K562 (cell line): ENCODE data around the gene SLC6A20. TPM values are rescaled to one million over a fixed set of nuclear protein-coding genes. Genes with fewer than 3 reads are reported as not detected.

Source experiments
- CAMTA2 ChIP-seq: fragments of 250-450 bp; sonication (Bioruptor Pico); conservative IDR thresholded peaks from 2 replicates; pipeline ENCODE4 v1.5.1; 2022
- CTBP1 ChIP-seq: fragments of 450-650 bp; IDR thresholded peaks from 2 replicates; pipeline ENCODE4 v1.6.1; 2016; ENCODE audit warnings: borderline replicate concordance
- DPF2 ChIP-seq: fragments of 450-650 bp; IDR thresholded peaks from 2 replicates; pipeline ENCODE4 v1.6.1; 2016
- EP400 ChIP-seq: fragments of 450-650 bp; IDR thresholded peaks from 2 replicates; pipeline ENCODE4 v1.6.1; 2017; ENCODE audit warnings: antibody characterized with exemption, mild to moderate bottlenecking, moderate library complexity
- ETV5 ChIP-seq: sonication (generic); formaldehyde crosslinking; IDR thresholded peaks from 2 replicates; pipeline ENCODE4 v1.4.0; 2020; ENCODE audit warnings: low read depth, mild to moderate bottlenecking, missing genetic modification reagents
- FIP1L1 ChIP-seq: fragments of 200-400 bp; formaldehyde crosslinking; IDR thresholded peaks from 2 replicates; pipeline ENCODE4 v1.6.1; 2018; ENCODE audit warnings: mild to moderate bottlenecking, low read depth, low read length; ENCODE audit not compliant: poor library complexity, severe bottlenecking
- KDM2B ChIP-seq: fragments of 250-450 bp; sonication (Bioruptor Pico); IDR thresholded peaks from 2 replicates; pipeline ENCODE4 v1.8.0; 2021; ENCODE audit warnings: mild to moderate bottlenecking, moderate library complexity
- LCOR ChIP-seq: sonication (generic); formaldehyde crosslinking; IDR thresholded peaks from 2 replicates; pipeline ENCODE4 v1.8.0; 2022; ENCODE audit warnings: mild to moderate bottlenecking, missing genetic modification reagents
- MEF2D ChIP-seq: conservative IDR thresholded peaks from 2 replicates; pipeline ENCODE4 v1.6.1; 2016; ENCODE audit warnings: low read depth, missing genetic modification characterization, missing compliant biosample characterization
- PHB ChIP-seq: fragments of 250-450 bp; sonication (Bioruptor Pico); IDR thresholded peaks from 2 replicates; pipeline ENCODE4 v1.5.0; 2021
- POLR2A ChIP-seq: fragments of 450-650 bp; conservative IDR thresholded peaks from 2 replicates; pipeline ENCODE4 v1.6.1; 2016
- RBBP5 ChIP-seq: fragments of 200-600 bp; sonication (generic); IDR thresholded peaks from 2 replicates; pipeline ENCODE4 v1.6.1; 2012; ENCODE audit warnings: borderline replicate concordance, mild to moderate bottlenecking, low read length, control low read depth, inconsistent platforms; ENCODE audit not compliant: insufficient read depth, poor library complexity, severe bottlenecking
- SREBF2 ChIP-seq: sonication (generic); formaldehyde crosslinking; IDR thresholded peaks from 2 replicates; pipeline ENCODE4 v1.4.0; 2020; ENCODE audit warnings: mild to moderate bottlenecking, missing genetic modification reagents
- U2AF1 ChIP-seq: fragments of 200-400 bp; formaldehyde crosslinking; optimal IDR thresholded peaks from 2 replicates; pipeline ENCODE3; 2017; ENCODE audit warnings: mild to moderate bottlenecking, low read depth, low read length, moderate library complexity
- YY1 ChIP-seq, 3 experiments: IDR thresholded peaks; 2 replicates each; pipeline ENCODE4 v1.6.1; 2011; ENCODE audit warnings: low read length in 2 of 3, mild to moderate bottlenecking in 2 of 3, moderate library complexity in 2 of 3, borderline replicate concordance in 1 of 3, control low read depth in 1 of 3, low read depth in 1 of 3; ENCODE audit not compliant: insufficient read depth in 3 of 3, insufficient replicate concordance in 2 of 3, control insufficient read depth in 1 of 3, insufficient read length in 1 of 3; ENCODE audit errors: extremely low read depth in 1 of 3
- ZNF143 ChIP-seq: sonication (generic); formaldehyde crosslinking; IDR thresholded peaks from 2 replicates; pipeline ENCODE4 v1.9.0; 2022; ENCODE audit warnings: mild to moderate bottlenecking, missing genetic modification reagents
- ZNF584 ChIP-seq: fragments of 200-800 bp; sonication (Bioruptor generic); IDR thresholded peaks from 2 replicates; pipeline ENCODE4 v1.6.1; 2016; ENCODE audit warnings: low read depth, mild to moderate bottlenecking, missing genetic modification characterization, missing compliant biosample characterization
- polyA plus RNA-seq, 8 experiments: library from polyadenylated mRNA; depleted of rRNA in 4 of 8; stranded (reverse) in 5 of 8; unstranded in 3 of 8; fragments of >200 nt; fragmentation: Nextera tagmentation in 2 of 8; fragmentation: Illumina TruSeq in 1 of 8; extraction: Ambion mirVana in 2 of 8; extraction: Trizol in 1 of 8; gene quantifications; 2 replicates each; pipeline versions ENCODE4 v1.2.1 to v1.2.3, GENCODE V29; 2011 to 2014; ENCODE audit warnings: inconsistent platforms in 1 of 8, missing spikeins in 1 of 8
- total RNA-seq, 7 experiments: library from RNA; depleted of rRNA in 6 of 7; stranded (reverse); fragments of >200 nt in 6 of 7; fragmentation: Illumina TruSeq in 2 of 7; extraction: Trizol in 2 of 7; gene quantifications; 2 replicates each; pipeline versions ENCODE4 v1.2.1 to v1.2.3, GENCODE V29; 2011 to 2021; ENCODE audit warnings: low replicate concordance in 1 of 7
- TF ChIP-seq, protein P1 (sequence below): sonication (generic); formaldehyde crosslinking; IDR thresholded peaks from 2 replicates; pipeline ENCODE4 v1.5.0; 2020; ENCODE audit warnings: missing genetic modification reagents
- TF ChIP-seq, protein P2 (sequence below): sonication (generic); formaldehyde crosslinking; IDR thresholded peaks from 2 replicates; pipeline ENCODE4 v1.8.0; 2023; ENCODE audit warnings: missing genetic modification reagents, mild to moderate bottlenecking, borderline replicate concordance

SLC6A20 gene
- total and polyA plus RNA-seq, 9 of the 15 experiments (the other 6 are each of a cell fraction or from before 2014, with no cell fraction given): not detected

DNA sequence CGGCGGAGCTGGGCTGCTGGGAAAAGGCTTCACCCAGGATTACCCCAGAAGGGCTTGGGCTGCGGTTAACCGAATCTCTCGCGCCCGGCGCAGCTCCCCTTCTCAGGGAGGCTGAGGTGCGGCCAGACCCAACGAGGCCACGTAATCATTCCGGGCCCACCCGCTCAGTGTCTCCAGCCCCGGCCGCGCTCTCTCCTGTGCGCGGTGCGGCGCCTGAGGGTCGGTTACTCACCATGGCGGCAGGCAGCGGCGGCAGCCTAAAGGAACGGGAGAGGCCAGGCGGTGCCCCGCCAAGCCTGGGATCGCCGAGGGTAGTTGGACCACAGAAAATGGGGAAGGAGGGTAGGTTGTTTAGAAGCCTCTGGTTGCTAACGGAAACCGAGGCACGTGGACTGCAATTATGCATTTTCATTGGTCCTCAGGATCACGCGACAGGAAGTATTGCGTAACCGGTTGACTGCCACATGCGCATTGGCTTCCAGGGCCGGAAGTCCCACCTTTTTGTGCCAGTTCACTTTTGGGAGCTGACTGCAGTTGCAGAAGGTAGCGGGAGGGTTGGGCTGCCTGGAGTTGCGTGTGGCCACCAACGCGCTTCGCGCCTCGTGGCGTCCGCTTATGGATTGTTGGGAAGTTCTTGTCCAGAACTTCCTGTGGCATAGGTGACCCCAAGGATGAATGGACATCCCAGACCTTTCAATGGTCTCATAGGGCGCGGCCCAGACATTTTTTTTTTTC, 45.6 kb upstream of the SLC6A20 start, which contains the start of gene LZTFL1 (continued):
- TF ChIP-seq, protein P1, sequence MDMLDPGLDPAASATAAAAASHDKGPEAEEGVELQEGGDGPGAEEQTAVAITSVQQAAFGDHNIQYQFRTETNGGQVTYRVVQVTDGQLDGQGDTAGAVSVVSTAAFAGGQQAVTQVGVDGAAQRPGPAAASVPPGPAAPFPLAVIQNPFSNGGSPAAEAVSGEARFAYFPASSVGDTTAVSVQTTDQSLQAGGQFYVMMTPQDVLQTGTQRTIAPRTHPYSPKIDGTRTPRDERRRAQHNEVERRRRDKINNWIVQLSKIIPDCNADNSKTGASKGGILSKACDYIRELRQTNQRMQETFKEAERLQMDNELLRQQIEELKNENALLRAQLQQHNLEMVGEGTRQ: peak; percentile 98
- TF ChIP-seq YY1 (IDR thresholded peaks at IDR 0.05; ENCODE audit: borderline replicate concordance in 1 of 3, control insufficient read depth in 1 of 3, extremely low read depth in 1 of 3, insufficient read depth in 3 of 3, insufficient read length in 1 of 3, insufficient replicate concordance in 2 of 3, low read depth in 1 of 3, low read length in 2 of 3): peak in 1 of 3 experiments; percentile 57
- TF ChIP-seq MEF2D (tag): no peak
- no peak; the same call in 1 of the 2 replicates for TF ChIP-seq ZNF584
- TF ChIP-seq EP400: peak; percentile 82
- TF ChIP-seq DPF2: peak; percentile 38; the same call in 1 of the 2 replicates
- TF ChIP-seq PHB (CRISPR knock-in tag): no peak
- TF ChIP-seq U2AF1: no peak
- peak; percentile 45; the same call in 1 of the 2 replicates for TF ChIP-seq CTBP1
- TF ChIP-seq LCOR (CRISPR knock-in tag): peak; percentile 75
- TF ChIP-seq ZNF143 (CRISPR knock-in tag): no peak
- no peak for TF ChIP-seq FIP1L1
- TF ChIP-seq, protein P2, sequence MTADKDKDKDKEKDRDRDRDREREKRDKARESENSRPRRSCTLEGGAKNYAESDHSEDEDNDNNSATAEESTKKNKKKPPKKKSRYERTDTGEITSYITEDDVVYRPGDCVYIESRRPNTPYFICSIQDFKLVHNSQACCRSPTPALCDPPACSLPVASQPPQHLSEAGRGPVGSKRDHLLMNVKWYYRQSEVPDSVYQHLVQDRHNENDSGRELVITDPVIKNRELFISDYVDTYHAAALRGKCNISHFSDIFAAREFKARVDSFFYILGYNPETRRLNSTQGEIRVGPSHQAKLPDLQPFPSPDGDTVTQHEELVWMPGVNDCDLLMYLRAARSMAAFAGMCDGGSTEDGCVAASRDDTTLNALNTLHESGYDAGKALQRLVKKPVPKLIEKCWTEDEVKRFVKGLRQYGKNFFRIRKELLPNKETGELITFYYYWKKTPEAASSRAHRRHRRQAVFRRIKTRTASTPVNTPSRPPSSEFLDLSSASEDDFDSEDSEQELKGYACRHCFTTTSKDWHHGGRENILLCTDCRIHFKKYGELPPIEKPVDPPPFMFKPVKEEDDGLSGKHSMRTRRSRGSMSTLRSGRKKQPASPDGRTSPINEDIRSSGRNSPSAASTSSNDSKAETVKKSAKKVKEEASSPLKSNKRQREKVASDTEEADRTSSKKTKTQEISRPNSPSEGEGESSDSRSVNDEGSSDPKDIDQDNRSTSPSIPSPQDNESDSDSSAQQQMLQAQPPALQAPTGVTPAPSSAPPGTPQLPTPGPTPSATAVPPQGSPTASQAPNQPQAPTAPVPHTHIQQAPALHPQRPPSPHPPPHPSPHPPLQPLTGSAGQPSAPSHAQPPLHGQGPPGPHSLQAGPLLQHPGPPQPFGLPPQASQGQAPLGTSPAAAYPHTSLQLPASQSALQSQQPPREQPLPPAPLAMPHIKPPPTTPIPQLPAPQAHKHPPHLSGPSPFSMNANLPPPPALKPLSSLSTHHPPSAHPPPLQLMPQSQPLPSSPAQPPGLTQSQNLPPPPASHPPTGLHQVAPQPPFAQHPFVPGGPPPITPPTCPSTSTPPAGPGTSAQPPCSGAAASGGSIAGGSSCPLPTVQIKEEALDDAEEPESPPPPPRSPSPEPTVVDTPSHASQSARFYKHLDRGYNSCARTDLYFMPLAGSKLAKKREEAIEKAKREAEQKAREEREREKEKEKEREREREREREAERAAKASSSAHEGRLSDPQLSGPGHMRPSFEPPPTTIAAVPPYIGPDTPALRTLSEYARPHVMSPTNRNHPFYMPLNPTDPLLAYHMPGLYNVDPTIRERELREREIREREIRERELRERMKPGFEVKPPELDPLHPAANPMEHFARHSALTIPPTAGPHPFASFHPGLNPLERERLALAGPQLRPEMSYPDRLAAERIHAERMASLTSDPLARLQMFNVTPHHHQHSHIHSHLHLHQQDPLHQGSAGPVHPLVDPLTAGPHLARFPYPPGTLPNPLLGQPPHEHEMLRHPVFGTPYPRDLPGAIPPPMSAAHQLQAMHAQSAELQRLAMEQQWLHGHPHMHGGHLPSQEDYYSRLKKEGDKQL (CRISPR knock-in tag): no peak
- TF ChIP-seq RBBP5: peak; percentile 69
- TF ChIP-seq ETV5 (CRISPR knock-in tag): 0 out of 2 replicates have a peak, but pooled peaks have one; percentile 48
- TF ChIP-seq KDM2B (CRISPR knock-in tag): no peak
- 0 out of 2 replicates have a peak, but pooled peaks have one; percentile 39 for TF ChIP-seq SREBF2 (CRISPR knock-in tag)
- TF ChIP-seq CAMTA2 (CRISPR knock-in tag): no peak
- TF ChIP-seq POLR2A: peak; percentile 35; the same call in 1 of the 2 replicates
